HEK293 (cell line): ENCODE data around the gene SAMD3.

Source experiments
- CTCF ChIA-PET: fragments of 350-600 bp; formaldehyde crosslinking; extraction: SDS; loops from one replicate; lab custom pipeline; 2021; ENCODE audit warnings: antibody characterized with exemption; lab: Yijun Ruan, JAX
- POLR2A ChIA-PET: fragments of 300-600 bp; formaldehyde crosslinking; extraction: SDS; loops from one replicate; lab custom pipeline; 2020; ENCODE audit warnings: antibody characterized with exemption, inconsistent platforms; lab: Yijun Ruan, JAX
- H3K27ac ChIP-seq: fragments of 200-500 bp; sonication (Bioruptor generic); 2 replicates; pipeline ENCODE4 v1.5.1; 2014; ENCODE audit warnings: low read depth, low read length, control low read depth, inconsistent platforms; ENCODE audit errors: extremely low read depth
- H3K36me3 ChIP-seq, 2 experiments: fragments of 200-500 bp in 1 of 2; sonication (Bioruptor generic) in 1 of 2; 1 replicate in 1 of 2; 2 replicates in 1 of 2; pipeline ENCODE4 v1.5.1; 2014 to 2017; ENCODE audit warnings: inconsistent platforms in 2 of 2, low read length in 2 of 2; ENCODE audit not compliant: control insufficient read depth in 2 of 2, insufficient read depth in 1 of 2
- H3K4me1 ChIP-seq: fragments of 200-500 bp; sonication (Bioruptor generic); 2 replicates; pipeline ENCODE4 v1.5.1; 2014; ENCODE audit warnings: mild to moderate bottlenecking, low read length, inconsistent platforms; ENCODE audit not compliant: control insufficient read depth, insufficient read depth
- H3K4me3 ChIP-seq: 2 replicates; pipeline ENCODE4 v1.5.1; 2011; ENCODE audit warnings: low read depth, mild to moderate bottlenecking, control low read depth, low read length, moderate library complexity
- H3K9me3 ChIP-seq: fragments of 200-500 bp; sonication (Bioruptor generic); 2 replicates; pipeline ENCODE4 v1.5.1; 2014; ENCODE audit warnings: low read depth, low read length, inconsistent platforms; ENCODE audit not compliant: control insufficient read depth, insufficient read depth
- HOXA7 ChIP-seq: sonication (generic); formaldehyde crosslinking; IDR thresholded peaks from 2 replicates; pipeline ENCODE4 v1.8.1; 2022; ENCODE audit warnings: missing genetic modification reagents, borderline replicate concordance
- KLF10 ChIP-seq: fragments of 450-650 bp; IDR thresholded peaks from 2 replicates; pipeline ENCODE4 v1.5.1; 2018; ENCODE audit warnings: missing biosample characterization, mild to moderate bottlenecking, missing genetic modification characterization
- KLF9 ChIP-seq: fragments of 450-650 bp; formaldehyde crosslinking; IDR thresholded peaks from 2 replicates; pipeline ENCODE4 v1.5.1; 2016; ENCODE audit warnings: missing biosample characterization, missing genetic modification characterization, low read depth
- SP7 ChIP-seq: fragments of 450-650 bp; formaldehyde crosslinking; IDR thresholded peaks from 2 replicates; pipeline ENCODE4 v1.5.1; 2016; ENCODE audit warnings: missing biosample characterization, missing genetic modification characterization
- ZBTB17 ChIP-seq: fragments of 450-650 bp; formaldehyde crosslinking; IDR thresholded peaks from 2 replicates; pipeline ENCODE4 v1.5.1; 2016; ENCODE audit warnings: missing biosample characterization, missing genetic modification characterization
- ZBTB20 ChIP-seq: fragments of 450-650 bp; formaldehyde crosslinking; IDR thresholded peaks from 2 replicates; pipeline ENCODE4 v1.5.1; 2016; ENCODE audit warnings: missing biosample characterization, missing genetic modification characterization
- ZNF146 ChIP-seq: fragments of 450-650 bp; formaldehyde crosslinking; IDR thresholded peaks from 2 replicates; pipeline ENCODE4 v1.5.1; 2016; ENCODE audit warnings: missing biosample characterization, missing genetic modification characterization
- ZNF211 ChIP-seq: fragments of 450-650 bp; formaldehyde crosslinking; IDR thresholded peaks from 2 replicates; pipeline ENCODE4 v1.5.1; 2016; ENCODE audit warnings: low read depth, missing biosample characterization, missing genetic modification characterization
- ZNF248 ChIP-seq: fragments of 450-650 bp; formaldehyde crosslinking; IDR thresholded peaks from 2 replicates; pipeline ENCODE4 v1.5.1; 2017; ENCODE audit warnings: missing biosample characterization, missing genetic modification characterization
- ZNF302 ChIP-seq: fragments of 450-650 bp; formaldehyde crosslinking; IDR thresholded peaks from 2 replicates; pipeline ENCODE4 v1.5.1; 2016; ENCODE audit warnings: missing biosample characterization, missing genetic modification characterization, low read depth
- ZNF324 ChIP-seq: fragments of 450-650 bp; formaldehyde crosslinking; IDR thresholded peaks from 2 replicates; pipeline ENCODE4 v1.5.1; 2016; ENCODE audit warnings: missing biosample characterization, missing genetic modification characterization
- ZNF335 ChIP-seq: fragments of 450-650 bp; formaldehyde crosslinking; conservative IDR thresholded peaks from 2 replicates; pipeline ENCODE4 v1.5.1; 2016; ENCODE audit warnings: missing biosample characterization, missing genetic modification characterization
- ZNF350 ChIP-seq: fragments of 450-650 bp; formaldehyde crosslinking; IDR thresholded peaks from 2 replicates; pipeline ENCODE4 v1.5.0; 2017; ENCODE audit warnings: missing biosample characterization, mild to moderate bottlenecking, missing genetic modification characterization
- ZNF366 ChIP-seq: fragments of 450-650 bp; formaldehyde crosslinking; conservative IDR thresholded peaks from 2 replicates; pipeline ENCODE4 v1.5.1; 2016; ENCODE audit warnings: missing biosample characterization, missing genetic modification characterization
- ZNF404 ChIP-seq: fragments of 450-650 bp; formaldehyde crosslinking; IDR thresholded peaks from 2 replicates; pipeline ENCODE4 v1.5.1; 2017; ENCODE audit warnings: missing biosample characterization, missing genetic modification characterization
- ZNF558 ChIP-seq: fragments of 450-650 bp; formaldehyde crosslinking; IDR thresholded peaks from 2 replicates; pipeline ENCODE4 v1.5.1; 2016; ENCODE audit warnings: missing biosample characterization, missing genetic modification characterization
- ZNF560 ChIP-seq: fragments of 450-650 bp; formaldehyde crosslinking; IDR thresholded peaks from 2 replicates; pipeline ENCODE4 v1.5.1; 2017; ENCODE audit warnings: missing biosample characterization, missing genetic modification characterization, borderline replicate concordance
- ZNF596 ChIP-seq: fragments of 450-650 bp; IDR thresholded peaks from 2 replicates; pipeline ENCODE4 v1.5.0; 2018; ENCODE audit warnings: missing biosample characterization, mild to moderate bottlenecking, missing genetic modification characterization, moderate library complexity
- ZNF626 ChIP-seq: fragments of 450-650 bp; sonication (Bioruptor Pico); formaldehyde crosslinking; IDR thresholded peaks from 2 replicates; pipeline ENCODE4 v1.5.1; 2018; ENCODE audit warnings: missing biosample characterization, missing genetic modification characterization, inconsistent platforms
- ZNF660 ChIP-seq: fragments of 450-650 bp; IDR thresholded peaks from 2 replicates; pipeline ENCODE4 v1.5.1; 2018; ENCODE audit warnings: missing biosample characterization, mild to moderate bottlenecking, missing genetic modification characterization
- ZNF776 ChIP-seq: fragments of 450-650 bp; formaldehyde crosslinking; IDR thresholded peaks from 2 replicates; pipeline ENCODE4 v1.5.0; 2017; ENCODE audit warnings: missing biosample characterization, missing genetic modification characterization, borderline replicate concordance
- ZNF791 ChIP-seq: fragments of 450-650 bp; formaldehyde crosslinking; IDR thresholded peaks from 2 replicates; pipeline ENCODE4 v1.5.1; 2016; ENCODE audit warnings: missing biosample characterization, missing genetic modification characterization
- ZNF792 ChIP-seq: fragments of 450-650 bp; formaldehyde crosslinking; IDR thresholded peaks from 2 replicates; pipeline ENCODE4 v1.5.1; 2016; ENCODE audit warnings: missing biosample characterization, missing genetic modification characterization
- ZSCAN30 ChIP-seq: fragments of 450-650 bp; IDR thresholded peaks from 2 replicates; pipeline ENCODE4 v1.5.1; 2018; ENCODE audit warnings: missing biosample characterization, mild to moderate bottlenecking, missing genetic modification characterization, moderate library complexity
- TF ChIP-seq, protein P1 (sequence below): fragments of 450-650 bp; formaldehyde crosslinking; IDR thresholded peaks from 2 replicates; pipeline ENCODE4 v1.5.1; 2016; ENCODE audit warnings: missing biosample characterization, missing genetic modification characterization, borderline replicate concordance
- TF ChIP-seq, protein P2 (sequence below): fragments of 450-650 bp; formaldehyde crosslinking; IDR thresholded peaks from 2 replicates; pipeline ENCODE4 v1.5.1; 2016; ENCODE audit warnings: missing biosample characterization, missing genetic modification characterization
- TF ChIP-seq, protein P3 (sequence below): IDR thresholded peaks from 2 replicates; pipeline ENCODE4 v1.6.1; 2011; ENCODE audit warnings: mild to moderate bottlenecking, low read depth, low read length, borderline replicate concordance
- TF ChIP-seq, protein P4 (sequence below): fragments of 450-650 bp; formaldehyde crosslinking; IDR thresholded peaks from 2 replicates; pipeline ENCODE4 v1.5.1; 2016; ENCODE audit warnings: missing biosample characterization, missing genetic modification characterization

The SAMD3 gene

GRCh38 chr6:130206479-130206878, 16.3 kb downstream of the SAMD3 start:
- H3K36me3 ChIP-seq = no peaks in the 10 kb centered on the region
- H3K9me3 ChIP-seq = no peaks in the 10 kb centered on the region
- CTCF ChIA-PET = no interaction called here
- no peaks in the 10 kb centered on the region for H3K4me1 ChIP-seq
- POLR2A ChIA-PET = no interaction called here
- no peak overlapping the region for H3K4me3 ChIP-seq
- TF ChIP-seq ZNF792 (no peak), ZNF211 (no peak), ZNF302 (tag by site-specific recombination) (no peak), ZNF776 (tag by site-specific recombination) (no peak), ZBTB20 (tag by site-specific recombination) (no peak), ZNF558 (no peak), SP7 (no peak), ZNF560 (tag by site-specific recombination) (no peak), ZSCAN30 (no peak), ZNF335 (tag by site-specific recombination) (no peak), KLF10 (tag by site-specific recombination) (no peak), ZNF350 (tag by site-specific recombination) (no peak), ZNF324 (tag by site-specific recombination) (no peak), ZNF660 (tag by site-specific recombination) (no peak), KLF9 (tag by site-specific recombination) (no peak)
- TF ChIP-seq, protein P1, sequence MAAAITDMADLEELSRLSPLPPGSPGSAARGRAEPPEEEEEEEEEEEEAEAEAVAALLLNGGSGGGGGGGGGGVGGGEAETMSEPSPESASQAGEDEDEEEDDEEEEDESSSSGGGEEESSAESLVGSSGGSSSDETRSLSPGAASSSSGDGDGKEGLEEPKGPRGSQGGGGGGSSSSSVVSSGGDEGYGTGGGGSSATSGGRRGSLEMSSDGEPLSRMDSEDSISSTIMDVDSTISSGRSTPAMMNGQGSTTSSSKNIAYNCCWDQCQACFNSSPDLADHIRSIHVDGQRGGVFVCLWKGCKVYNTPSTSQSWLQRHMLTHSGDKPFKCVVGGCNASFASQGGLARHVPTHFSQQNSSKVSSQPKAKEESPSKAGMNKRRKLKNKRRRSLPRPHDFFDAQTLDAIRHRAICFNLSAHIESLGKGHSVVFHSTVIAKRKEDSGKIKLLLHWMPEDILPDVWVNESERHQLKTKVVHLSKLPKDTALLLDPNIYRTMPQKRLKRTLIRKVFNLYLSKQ (tag by site-specific recombination) = no peak
- TF ChIP-seq, protein P2, sequence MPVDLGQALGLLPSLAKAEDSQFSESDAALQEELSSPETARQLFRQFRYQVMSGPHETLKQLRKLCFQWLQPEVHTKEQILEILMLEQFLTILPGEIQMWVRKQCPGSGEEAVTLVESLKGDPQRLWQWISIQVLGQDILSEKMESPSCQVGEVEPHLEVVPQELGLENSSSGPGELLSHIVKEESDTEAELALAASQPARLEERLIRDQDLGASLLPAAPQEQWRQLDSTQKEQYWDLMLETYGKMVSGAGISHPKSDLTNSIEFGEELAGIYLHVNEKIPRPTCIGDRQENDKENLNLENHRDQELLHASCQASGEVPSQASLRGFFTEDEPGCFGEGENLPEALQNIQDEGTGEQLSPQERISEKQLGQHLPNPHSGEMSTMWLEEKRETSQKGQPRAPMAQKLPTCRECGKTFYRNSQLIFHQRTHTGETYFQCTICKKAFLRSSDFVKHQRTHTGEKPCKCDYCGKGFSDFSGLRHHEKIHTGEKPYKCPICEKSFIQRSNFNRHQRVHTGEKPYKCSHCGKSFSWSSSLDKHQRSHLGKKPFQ = no peak
- TF ChIP-seq, protein P3, sequence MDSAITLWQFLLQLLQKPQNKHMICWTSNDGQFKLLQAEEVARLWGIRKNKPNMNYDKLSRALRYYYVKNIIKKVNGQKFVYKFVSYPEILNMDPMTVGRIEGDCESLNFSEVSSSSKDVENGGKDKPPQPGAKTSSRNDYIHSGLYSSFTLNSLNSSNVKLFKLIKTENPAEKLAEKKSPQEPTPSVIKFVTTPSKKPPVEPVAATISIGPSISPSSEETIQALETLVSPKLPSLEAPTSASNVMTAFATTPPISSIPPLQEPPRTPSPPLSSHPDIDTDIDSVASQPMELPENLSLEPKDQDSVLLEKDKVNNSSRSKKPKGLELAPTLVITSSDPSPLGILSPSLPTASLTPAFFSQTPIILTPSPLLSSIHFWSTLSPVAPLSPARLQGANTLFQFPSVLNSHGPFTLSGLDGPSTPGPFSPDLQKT = no peak
- TF ChIP-seq, protein P4, sequence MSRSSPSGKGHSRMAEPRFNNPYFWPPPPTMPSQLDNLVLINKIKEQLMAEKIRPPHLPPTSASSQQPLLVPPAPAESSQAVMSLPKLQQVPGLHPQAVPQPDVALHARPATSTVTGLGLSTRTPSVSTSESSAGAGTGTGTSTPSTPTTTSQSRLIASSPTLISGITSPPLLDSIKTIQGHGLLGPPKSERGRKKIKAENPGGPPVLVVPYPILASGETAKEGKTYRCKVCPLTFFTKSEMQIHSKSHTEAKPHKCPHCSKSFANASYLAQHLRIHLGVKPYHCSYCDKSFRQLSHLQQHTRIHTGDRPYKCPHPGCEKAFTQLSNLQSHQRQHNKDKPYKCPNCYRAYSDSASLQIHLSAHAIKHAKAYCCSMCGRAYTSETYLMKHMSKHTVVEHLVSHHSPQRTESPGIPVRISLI = no peak
- H3K27ac ChIP-seq = no peak overlapping the region

- TF ChIP-seq ZNF404 (tag by site-specific recombination) (no peak), HOXA7 (CRISPR knock-in tag) (no peak), ZNF366 (tag by site-specific recombination) (no peak), ZNF776 (tag by site-specific recombination) (no peak), ZNF626 (tag by site-specific recombination) (no peak), ZNF350 (tag by site-specific recombination) (no peak), ZNF248 (tag by site-specific recombination) (no peak), ZNF146 (tag by site-specific recombination) (no peak), ZBTB17 (tag by site-specific recombination) (no peak), ZNF791 (tag by site-specific recombination) (no peak), ZNF596 (tag by site-specific recombination) (no peak)
- Histone ChIP-seq H3K36me3 (no peaks in the 10 kb centered on the region), H3K9me3 (no peaks in the 10 kb centered on the region), H3K27ac (no peak overlapping the region), H3K4me1 (no peaks in the 10 kb centered on the region), H3K4me3 (no peak overlapping the region)
- ChIA-PET CTCF (interaction anchor here (0.7 kb wide), 1 partner anchor 100 kb away, joined by 3 read pairs; no protein-coding TSS in a partner anchor), POLR2A (no interaction called here)
These were observed 18.4 kb downstream of the SAMD3 start for GRCh38 chr6:130204322-130204721.
